Stimulated activated CD4-positive, alpha-beta T cell treated with anti-CD3 and anti-CD28 coated beads, Interleukin-15, amount 100 ng/mL, for 1 hour (primary cell): ENCODE results near the gene RLBP1.
"Not testable (repeated sequence)": the region's sequence is repeated elsewhere in the genome, so short reads cannot be mapped to it uniquely, and the experiment has no call there.

Experiments used
- DNase-seq, 2 donors: peaks; one replicate each; pipeline ENCODE4 v3.0.0-alpha.2; 2020; ENCODE audit warnings: low read depth in 1 of 2, low spot score in 1 of 2

Gene RLBP1

DNA sequence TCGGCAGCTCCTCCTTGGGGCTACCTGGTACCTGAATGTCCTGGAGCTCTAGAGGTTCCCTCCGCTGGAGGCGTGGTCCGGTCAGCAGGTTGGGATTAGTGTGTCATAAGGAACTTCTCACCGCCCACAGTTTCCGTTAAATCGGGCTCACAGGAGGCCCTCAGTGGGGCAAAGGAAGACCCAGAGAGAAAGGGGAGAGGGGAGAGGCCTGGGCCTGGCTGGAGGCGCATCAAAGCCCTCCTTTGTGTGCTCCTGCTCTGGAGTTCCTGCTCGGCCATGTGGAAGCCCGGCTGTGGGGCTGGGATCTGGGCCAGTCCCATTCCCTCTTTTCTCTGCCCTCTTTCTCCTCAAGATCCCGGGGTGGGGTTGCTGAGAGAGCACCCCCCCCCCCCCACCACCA, at the start of gene RLBP1:
Gene RLBP1 (minus strand): TSS at position 37 of the 400 bp plus-strand sequence. CDS start 2,604 bp downstream, outside the sequence.
- DNase-seq = no peak

DNA sequence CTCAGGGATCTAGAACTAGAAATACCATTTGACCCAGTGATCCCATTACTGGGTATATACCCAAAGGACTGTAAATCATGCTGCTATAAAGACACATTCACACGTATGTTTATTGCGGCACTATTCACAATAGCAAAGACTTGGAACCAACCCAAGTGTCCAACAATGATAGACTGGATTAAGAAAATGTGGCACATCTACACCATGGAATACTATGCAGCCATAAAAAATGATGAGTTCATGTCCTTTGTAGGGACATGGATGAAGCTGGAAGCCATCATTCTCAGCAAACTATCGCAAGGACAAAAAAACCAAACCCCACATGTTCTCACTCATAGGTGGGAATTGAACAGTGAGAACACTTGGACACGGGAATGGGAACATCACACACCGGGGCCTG, 28.8 kb upstream of the RLBP1 start:
- DNase-seq = not testable (repeated sequence)

- no peak for DNase-seq
These were observed 27.2 kb upstream of the RLBP1 start for GRCh38 chr15:89248584-89248983.

GRCh38 chr15:89247446-89247845, 26.1 kb upstream of the RLBP1 start:
- no peak for DNase-seq

DNA sequence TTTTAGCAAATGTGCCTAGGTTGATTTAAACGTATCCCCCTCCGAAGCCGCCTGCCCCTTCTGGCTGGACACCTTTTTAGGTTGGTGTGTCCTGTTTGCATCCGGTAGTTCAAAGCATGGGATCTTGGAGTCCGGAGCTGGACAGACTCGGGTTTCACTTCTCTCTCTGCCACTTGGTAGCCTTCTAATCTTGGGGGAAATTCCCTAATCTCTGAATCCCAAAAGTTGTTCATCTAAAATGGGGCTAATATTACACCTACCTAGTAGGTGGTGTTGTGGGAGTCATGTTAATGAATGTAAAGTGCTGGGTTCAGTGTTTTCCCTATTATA, 23.2 kb upstream of the RLBP1 start:
- no peak for DNase-seq

- peak; percentile 90 to 96 for DNase-seq
These were observed 22.6 kb upstream of the RLBP1 start, which contains the start of gene FANCI for GRCh38 chr15:89243691-89244573. FANCI (plus strand) TSS chr15:89243979; CDS start chr15:89247648, 3,669 bp downstream.

DNA sequence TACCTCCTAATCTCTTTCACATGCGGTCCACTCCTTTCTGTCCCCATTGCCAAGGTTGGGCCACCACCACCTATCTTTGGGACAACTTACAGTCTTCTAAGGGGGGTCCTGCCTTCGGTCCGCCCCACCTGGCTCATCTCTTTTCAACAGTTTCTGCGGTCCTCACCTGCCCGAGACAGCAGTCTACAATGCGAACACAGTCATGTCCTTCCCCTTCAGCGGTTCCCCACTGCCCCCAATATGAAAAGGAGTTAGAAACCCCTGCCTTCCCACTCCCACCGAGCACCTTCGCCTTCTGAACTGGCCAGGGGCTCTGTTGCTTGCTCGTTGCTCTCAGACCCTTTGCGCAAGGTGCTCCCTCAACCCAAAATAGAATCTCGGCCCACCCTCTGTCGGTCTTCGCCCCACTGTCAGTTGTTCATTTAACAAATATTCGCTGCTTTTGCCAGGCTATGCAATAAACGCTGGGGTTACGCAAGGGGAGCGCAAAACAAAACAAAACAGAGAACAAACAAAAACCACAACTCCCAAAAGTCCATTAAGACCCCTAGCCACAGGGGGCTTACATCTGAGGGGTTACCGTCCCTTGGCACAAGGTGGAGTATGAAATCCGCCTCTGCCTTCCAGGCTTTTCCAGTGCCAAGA, 21.8 kb upstream of the RLBP1 start:
- DNase-seq = no peak

- DNase-seq = not testable (repeated sequence)
These were observed 18.8 kb upstream of the RLBP1 start for GRCh38 chr15:89239883-89240810.

GRCh38 chr15:89231832-89232231, 10.5 kb upstream of the RLBP1 start:
- no peak for DNase-seq

DNA sequence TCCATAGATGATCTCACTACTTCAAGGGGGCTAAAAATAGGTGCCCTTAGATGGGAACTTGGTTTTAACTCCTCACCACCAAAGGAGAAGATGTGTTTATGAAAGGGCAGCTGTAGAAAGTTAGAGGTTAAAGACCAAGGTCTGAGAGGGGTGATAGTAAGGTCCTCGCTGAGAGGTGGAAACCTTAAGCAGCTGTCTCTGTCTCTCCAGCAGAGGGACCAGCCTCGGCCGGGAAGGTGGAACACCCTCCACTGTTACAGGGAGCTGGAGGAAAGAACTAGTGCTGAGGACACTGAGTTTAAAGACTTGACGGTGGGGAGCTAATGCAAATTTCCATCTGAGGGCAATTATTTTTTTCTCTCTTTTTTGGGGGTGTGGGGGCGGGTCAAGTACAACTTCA, 8.9 kb upstream of the RLBP1 start:
- no peak for DNase-seq

DNA sequence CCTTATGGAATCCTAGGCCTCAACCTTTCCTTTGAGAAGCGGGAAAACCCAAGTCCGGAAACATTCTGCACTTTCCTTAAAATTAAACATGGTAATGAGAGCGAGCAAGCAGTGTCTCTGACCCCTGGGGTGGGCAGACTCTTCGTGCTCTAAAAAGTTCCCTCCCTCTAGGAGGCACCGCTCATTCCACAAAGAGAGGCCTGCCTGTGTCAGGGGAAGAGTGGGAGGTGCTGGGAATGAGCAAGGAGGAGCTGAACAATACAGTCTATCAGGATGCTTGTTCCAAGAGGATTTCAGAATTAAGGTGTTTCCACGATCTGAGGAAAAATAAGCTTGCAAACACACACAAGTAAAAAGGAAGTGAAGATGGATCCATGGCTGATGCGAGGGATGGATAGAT, 6.0 kb upstream of the RLBP1 start:
- DNase-seq = no peak

DNA sequence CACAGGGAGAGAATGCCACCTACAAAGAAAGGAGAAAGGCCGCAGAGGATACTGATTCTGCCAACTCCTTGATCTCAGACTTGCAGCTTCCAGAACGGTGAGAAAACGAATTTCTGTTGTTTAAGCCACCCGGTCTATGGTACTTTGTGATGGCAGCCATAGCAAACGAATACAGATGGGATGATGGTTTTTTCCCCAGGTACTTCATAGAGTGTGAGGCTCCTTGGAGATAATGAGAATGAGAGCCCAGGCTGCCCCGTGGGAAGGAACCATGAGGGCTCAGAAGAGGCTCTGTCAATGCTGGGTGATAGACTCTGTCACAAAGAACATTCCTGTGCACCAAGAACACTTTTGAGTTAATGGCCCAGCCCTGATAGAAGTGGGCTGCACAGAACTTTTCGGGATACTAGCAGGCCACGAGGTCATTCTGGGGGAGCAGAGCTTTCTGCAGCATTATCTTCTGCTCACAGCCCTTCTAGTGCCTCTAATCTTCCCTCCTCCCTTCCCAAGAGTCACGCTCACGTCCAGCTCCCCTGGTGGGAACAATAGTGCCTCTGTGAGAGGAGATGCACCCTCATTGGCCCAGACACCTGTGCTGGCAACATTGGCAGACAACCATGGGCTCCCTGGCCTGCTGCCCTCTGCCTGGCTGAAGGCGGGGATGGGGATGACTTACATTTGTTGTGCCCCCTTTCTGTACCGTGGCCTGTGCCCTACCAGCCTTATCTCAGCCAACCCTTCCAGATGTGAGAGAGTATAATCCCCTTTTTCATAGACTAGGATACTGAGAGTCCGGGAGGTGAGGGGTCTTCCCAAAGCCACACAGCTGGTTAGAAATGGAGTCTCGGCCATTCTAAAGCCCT, 5.2 kb upstream of the RLBP1 start:
- DNase-seq = no peak

GRCh38 chr15:89225588-89225987, 4.2 kb upstream of the RLBP1 start:
- DNase-seq = no peak

GRCh38 chr15:89218531-89218930, 2.8 kb downstream of the RLBP1 start:
- no peak for DNase-seq

- no peak for DNase-seq
These were observed 3.5 kb downstream of the RLBP1 start for GRCh38 chr15:89217686-89218376.

GRCh38 chr15:89217031-89217430, 4.3 kb downstream of the RLBP1 start:
- DNase-seq = no peak

GRCh38 chr15:89215627-89216026, 5.8 kb downstream of the RLBP1 start:
- no peak for DNase-seq

- DNase-seq = no peak
These were observed 9.7 kb downstream of the RLBP1 start for GRCh38 chr15:89211678-89212170.

- no peak for DNase-seq
These were observed 12.3 kb downstream of the RLBP1 start for GRCh38 chr15:89209057-89209456.

DNA sequence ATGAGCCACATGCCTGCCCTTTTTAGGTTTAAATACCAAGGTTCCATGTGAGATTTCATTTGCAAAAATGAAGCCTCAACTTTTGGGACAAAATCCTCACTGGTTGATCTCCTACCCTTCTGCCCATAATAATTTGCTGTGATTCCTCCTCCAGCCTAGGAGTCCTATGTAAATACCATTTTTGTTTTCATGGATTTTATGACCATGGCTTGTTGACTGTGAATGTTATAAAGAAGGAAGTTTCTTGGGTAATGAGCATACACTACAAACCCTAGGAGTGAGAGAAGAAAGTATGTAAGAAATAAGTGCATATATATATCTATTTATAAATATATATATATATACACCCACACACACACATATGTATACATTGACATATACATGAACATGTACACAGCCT, 13.1 kb downstream of the RLBP1 start:
- DNase-seq = no peak
